Measurements from ENCODE around the gene RPS2.

- TF ChIP-seq POLR2A (IDR thresholded peaks at IDR 0.05; ENCODE audit: low read depth, low read length) (no peak), POLR2AphosphoS5 (IDR thresholded peaks at IDR 0.05; ENCODE audit: low read depth, low read length) (no peak), TAF1 (IDR thresholded peaks at IDR 0.05; ENCODE audit: borderline replicate concordance, low read depth, low read length) (no peak)
Measured at GRCh38 chr16:1914988-1915387, 49.6 kb downstream of the RPS2 start.

Measured in GM12892 (cell line).